Mesodermal cell (in vitro differentiated cells): ENCODE data around the gene LGALS7B.
"Not testable (repeated sequence)": the region's sequence is repeated elsewhere in the genome, so short reads cannot be mapped to it uniquely, and the experiment has no call there.

Experiments used
- H3K27ac ChIP-seq: 2 replicates; pipeline ENCODE4 v1.7.0; 2013; ENCODE audit warnings: mild to moderate bottlenecking, low read depth, low read length, moderate library complexity; ENCODE audit not compliant: severe bottlenecking
- H3K36me3 ChIP-seq: 2 replicates; pipeline ENCODE4 v1.7.1; 2013; ENCODE audit warnings: mild to moderate bottlenecking, low read length, moderate library complexity; ENCODE audit not compliant: control insufficient read depth, insufficient read depth
- H3K4me1 ChIP-seq: one replicate; pipeline ENCODE4 v1.7.1; 2013; ENCODE audit warnings: mild to moderate bottlenecking, low read length; ENCODE audit not compliant: insufficient read depth, control insufficient read depth, poor library complexity, severe bottlenecking
- H3K4me3 ChIP-seq: 2 replicates; pipeline ENCODE4 v1.7.0; 2013; ENCODE audit warnings: low read length, control low read depth, mild to moderate bottlenecking; ENCODE audit not compliant: insufficient read depth, poor library complexity, severe bottlenecking; ENCODE audit errors: extremely low read depth
- H3K9me3 ChIP-seq: 2 replicates; pipeline ENCODE4 v1.7.1; 2013; ENCODE audit warnings: mild to moderate bottlenecking, low read length, moderate library complexity; ENCODE audit not compliant: control insufficient read depth
- WGBS, 2 experiments: methylation state at CpG; one replicate each; pipeline ENCODE4 v1.1.5; 2013; ENCODE audit warnings: missing lambda C conversion rate in 2 of 2; ENCODE audit not compliant: insufficient coverage in 2 of 2; 5-methylcytosine and 5-hydroxymethylcytosine counted together

Gene LGALS7B

DNA sequence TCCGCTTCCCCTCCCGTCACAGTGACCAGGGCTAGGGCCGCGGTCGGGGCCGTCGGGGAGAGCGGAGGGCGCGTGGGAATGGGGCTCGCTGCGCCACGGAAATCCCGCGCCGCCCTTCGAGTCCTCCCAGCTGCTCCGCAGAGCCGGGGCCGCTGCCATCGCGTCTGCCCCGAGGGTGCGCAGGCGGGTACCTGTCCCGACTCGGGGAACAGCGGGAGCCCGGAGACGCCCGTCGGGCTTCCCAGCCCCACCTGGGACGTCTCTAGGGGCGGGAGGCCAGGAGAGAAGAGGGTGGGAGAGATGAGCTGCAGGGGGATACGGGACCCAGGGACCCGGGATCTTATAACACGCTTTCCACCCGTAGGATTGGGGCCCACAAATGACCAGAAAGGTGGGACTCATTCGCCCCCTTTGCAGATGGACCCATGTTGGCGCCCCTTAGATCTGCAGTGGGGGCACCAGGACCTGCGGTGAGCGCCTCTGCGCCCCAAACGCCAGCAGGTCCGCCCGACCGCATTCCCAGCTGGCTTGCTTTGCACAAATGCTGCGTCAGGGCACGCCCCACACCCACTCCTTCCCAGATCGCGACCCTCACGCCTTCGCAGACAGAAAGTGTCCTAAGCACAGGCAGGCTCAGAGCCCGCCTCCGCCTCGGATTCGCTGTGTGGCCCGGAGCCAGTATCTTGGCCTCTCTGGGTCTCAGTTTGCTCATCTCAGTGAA, 18.6 kb upstream of the LGALS7B start:
- WGBS, 2 experiments, result 91 to 100% methylated on average over 1 to 13 of the region's 58 CpGs
- not testable (repeated sequence) for H3K36me3 ChIP-seq, H3K9me3 ChIP-seq

DNA sequence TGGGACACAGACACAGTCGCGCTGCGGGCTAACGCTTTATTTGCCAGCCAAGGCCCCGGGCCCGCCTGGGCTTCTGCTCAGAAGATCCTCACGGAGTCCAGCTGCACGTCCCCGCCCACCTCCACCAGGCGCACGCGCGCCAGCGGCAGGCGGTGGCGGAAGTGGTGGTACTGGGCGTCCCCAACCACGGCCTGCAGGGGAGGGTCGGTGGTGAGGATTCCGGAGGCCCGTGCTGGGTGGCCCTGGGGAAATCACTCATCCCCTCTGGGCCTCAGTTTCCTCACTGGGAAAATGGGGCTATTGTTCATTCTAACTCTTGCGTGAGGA, 18.1 kb upstream of the LGALS7B start:
- not testable (repeated sequence) for H3K4me3 ChIP-seq, H3K27ac ChIP-seq, H3K4me1 ChIP-seq, H3K36me3 ChIP-seq, H3K9me3 ChIP-seq
- no CpG with 5 or more reads among the region's 22 CpGs for WGBS, 2 experiments

More for the DNA sequence above, 18.6 kb upstream of the LGALS7B start:
- not testable (repeated sequence) for H3K4me3 ChIP-seq, H3K4me1 ChIP-seq, H3K27ac ChIP-seq

DNA sequence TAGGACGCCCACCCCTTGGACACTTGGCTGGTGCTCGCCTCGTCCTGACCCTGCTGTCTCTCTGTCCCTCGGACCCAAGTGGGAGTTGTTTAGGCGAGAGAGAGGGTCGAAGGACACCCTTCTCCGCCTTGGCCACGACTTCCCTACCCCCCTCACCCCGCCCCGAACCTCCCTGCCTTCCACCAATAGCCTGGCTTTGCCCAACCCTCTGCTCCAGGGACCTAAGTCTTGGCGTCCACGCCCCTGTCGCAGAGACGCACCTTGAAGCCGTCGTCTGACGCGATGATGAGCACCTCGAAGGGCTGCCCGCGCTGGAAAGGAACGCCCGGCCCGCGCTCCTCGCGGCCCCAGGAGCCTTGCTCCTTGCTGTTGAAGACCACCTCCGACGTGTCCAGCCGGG, 17.4 kb upstream of the LGALS7B start:
- H3K36me3 ChIP-seq, H3K4me1 ChIP-seq, H3K27ac ChIP-seq, H3K4me3 ChIP-seq, H3K9me3 ChIP-seq: not testable (repeated sequence)
- WGBS, 2 experiments, result no CpG with 5 or more reads among the region's 30 CpGs

DNA sequence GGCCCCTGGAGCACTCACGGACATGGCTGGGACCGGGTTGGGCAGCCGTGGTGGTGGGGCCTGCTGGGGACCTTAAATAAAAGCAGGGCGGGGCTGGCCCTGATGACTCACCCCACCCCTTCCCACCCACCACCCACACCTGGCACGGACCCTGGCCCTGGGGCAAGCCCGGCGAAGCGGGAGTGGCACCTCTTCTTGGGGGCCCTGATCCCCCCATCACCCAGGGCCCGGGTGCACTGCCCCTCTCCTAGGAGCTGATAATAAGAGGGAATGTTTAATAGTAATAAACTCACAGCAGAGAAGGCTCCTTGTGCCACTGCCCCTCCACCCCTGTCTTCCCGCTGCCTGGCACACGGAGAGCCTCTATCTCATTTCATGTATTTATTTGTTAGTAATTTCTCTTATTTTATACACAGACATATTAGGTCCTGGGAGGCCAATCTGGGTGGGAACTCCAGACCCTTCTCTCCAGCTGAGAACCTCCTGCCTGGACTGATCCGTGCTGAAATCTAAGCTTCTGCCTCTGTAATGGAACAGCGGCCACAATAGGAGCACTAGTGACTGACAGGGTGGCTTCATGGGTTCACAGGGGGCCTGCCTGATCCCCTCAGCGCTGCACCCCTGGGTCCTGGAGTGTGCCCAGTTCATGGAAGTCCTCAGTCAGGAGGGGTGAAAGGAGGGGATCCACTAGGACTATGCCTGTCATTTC, 15.4 kb upstream of the LGALS7B start, which contains the start of gene LGALS7:
LGALS7 (minus strand) TSS at position 49 of the 709 bp plus-strand sequence; CDS start at position 24, 25 bp downstream.
- H3K9me3 ChIP-seq, result no peaks in the 10 kb centered on the region
- H3K36me3 ChIP-seq, result no peaks in the 10 kb centered on the region
- no peaks in the 10 kb centered on the region for H3K4me1 ChIP-seq
- 75 to 87% methylated on average over 3 to 6 of the region's 14 CpGs for WGBS, 2 experiments
- H3K27ac ChIP-seq, result no peak within 1 kb of the TSS
- H3K4me3 ChIP-seq, result no peak within 1 kb of the TSS

DNA sequence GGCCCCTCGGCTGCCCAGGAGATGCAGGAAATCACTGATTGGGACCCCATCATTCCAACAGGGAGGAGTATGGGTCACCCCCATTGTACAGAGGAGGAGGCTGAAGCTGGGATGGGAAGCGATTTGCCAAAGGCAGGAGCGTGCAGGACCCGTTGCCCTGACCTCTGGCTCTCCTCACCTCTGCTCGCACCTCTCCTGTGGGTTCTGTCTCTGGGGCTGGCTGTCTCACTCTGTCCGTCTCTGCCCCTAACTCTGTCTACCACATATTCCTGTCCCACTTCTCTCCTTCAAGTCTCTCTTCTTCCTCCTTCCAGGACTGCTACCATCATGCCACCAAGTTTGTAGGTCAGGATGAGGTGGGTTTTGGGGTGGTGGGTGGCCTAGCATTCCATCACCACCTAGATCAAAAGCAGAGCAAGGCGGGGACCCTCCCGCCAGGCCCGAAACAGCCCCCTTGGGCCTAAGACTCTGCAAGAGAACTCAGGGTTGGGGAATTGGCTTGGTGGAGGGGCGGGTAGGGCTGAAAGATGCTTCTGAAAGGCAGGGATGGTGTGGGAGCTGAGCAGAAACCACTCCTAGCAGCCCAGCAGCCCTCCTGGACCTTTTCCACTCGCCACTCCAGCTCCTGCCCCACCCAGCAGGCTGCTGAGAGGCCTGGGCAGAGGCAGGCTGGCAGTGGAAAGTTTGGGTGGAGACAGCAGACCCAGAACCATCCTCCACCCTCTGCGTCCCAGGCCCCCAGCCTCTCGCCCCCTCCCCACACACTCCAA, 14.6 kb upstream of the LGALS7B start:
- H3K36me3 ChIP-seq, result no peaks in the 10 kb centered on the region
- WGBS, 2 experiments, result 91 to 93% methylated on average over 7 of the region's 13 CpGs
- no peak overlapping the region for H3K27ac ChIP-seq
- no peaks in the 10 kb centered on the region for H3K9me3 ChIP-seq
- no peaks in the 10 kb centered on the region for H3K4me1 ChIP-seq
- H3K4me3 ChIP-seq, result no peak overlapping the region

DNA sequence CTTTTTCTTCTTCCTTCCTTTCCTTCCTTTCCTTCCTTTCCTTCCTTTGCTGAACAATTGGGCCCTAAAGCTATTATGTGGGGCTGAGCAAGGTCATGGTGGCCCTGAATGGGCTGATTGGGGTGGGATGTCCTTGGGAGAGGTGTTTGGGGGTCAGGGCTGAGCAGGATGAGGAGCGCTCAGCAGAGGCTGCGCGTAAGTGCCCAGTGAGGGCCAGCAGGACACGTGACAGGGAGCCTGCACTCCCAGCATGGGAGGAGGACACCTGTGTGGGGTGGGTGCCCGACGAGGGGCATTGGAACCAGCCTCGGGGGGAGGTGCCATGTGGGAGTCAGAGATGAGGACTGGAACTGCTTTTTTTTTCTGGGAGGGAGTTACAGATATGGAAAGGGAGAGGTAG, 10.3 kb upstream of the LGALS7B start:
- Histone ChIP-seq H3K36me3 (no peaks in the 10 kb centered on the region), H3K4me1 (no peaks in the 10 kb centered on the region), H3K27ac (no peak overlapping the region), H3K9me3 (no peaks in the 10 kb centered on the region), H3K4me3 (no peak overlapping the region)
- 85% methylated on average over 7 of the region's 7 CpGs; no CpG with 5 or more reads in 1 of the 2 experiments for WGBS, 2 experiments

DNA sequence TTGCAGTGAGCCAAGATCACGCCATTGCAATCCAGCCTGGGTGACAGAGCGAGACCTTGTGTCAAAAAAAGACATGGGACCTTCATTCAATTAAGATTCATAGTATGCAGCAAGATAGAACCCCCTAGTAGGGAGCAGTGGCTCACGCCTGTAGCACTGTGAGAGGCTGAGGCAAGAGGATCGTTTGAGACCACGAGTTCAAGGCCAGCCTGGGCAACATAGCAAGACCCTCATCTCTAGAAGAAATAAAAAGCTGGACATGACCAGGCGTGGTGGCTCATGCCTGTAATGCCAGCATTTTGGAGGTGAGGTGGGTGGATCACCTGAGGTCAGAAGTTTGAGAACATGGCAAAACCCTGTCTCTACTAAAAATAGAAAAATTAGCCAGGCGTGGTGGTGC, 8.6 kb upstream of the LGALS7B start:
- 91 to 96% methylated on average over 6 to 7 of the region's 7 CpGs for WGBS, 2 experiments
- Histone ChIP-seq H3K27ac (no peak overlapping the region), H3K4me1 (no peaks in the 10 kb centered on the region), H3K36me3 (no peaks in the 10 kb centered on the region), H3K4me3 (no peak overlapping the region), H3K9me3 (no peaks in the 10 kb centered on the region)

DNA sequence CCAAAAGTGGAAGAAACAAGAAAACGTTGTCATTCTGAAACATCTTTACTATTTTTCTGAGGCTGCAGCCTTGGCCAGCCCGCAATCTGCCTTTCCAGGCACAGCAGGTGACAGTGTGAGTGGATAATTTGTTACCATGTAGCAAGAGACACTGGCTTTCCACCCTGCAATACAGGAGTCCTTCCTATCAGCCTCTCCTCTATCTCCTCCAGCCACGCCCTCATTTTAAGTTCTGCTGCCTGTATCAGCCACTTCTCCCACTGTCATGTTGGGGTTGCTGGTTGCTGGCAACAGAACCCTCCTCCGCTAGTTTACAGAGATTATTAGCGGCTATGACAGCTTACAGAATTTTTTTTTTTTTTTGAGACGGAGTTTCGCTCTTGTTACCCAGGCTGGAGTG, 7.9 kb upstream of the LGALS7B start:
- H3K4me1 ChIP-seq, result no peaks in the 10 kb centered on the region
- no peaks in the 10 kb centered on the region for H3K36me3 ChIP-seq
- H3K9me3 ChIP-seq, result no peaks in the 10 kb centered on the region
- 74 to 92% methylated on average over 6 to 7 of the region's 7 CpGs for WGBS, 2 experiments
- no peak overlapping the region for H3K4me3 ChIP-seq
- no peak overlapping the region for H3K27ac ChIP-seq

- not testable (repeated sequence) for H3K9me3 ChIP-seq, H3K4me3 ChIP-seq, H3K36me3 ChIP-seq, H3K27ac ChIP-seq, H3K4me1 ChIP-seq
- WGBS, 2 experiments, result 83 to 93% methylated on average over 6 of the region's 13 CpGs
These were observed 6.8 kb upstream of the LGALS7B start for GRCh38 chr19:38782212-38782611.

- WGBS, 2 experiments, result 77 to 83% methylated on average over 3 of the region's 3 CpGs
- H3K36me3 ChIP-seq, result no peaks in the 10 kb centered on the region
- H3K27ac ChIP-seq, result no peak overlapping the region
- H3K4me1 ChIP-seq, result no peaks in the 10 kb centered on the region
- H3K9me3 ChIP-seq, result no peaks in the 10 kb centered on the region
- H3K4me3 ChIP-seq, result no peak overlapping the region
These were observed 4.8 kb upstream of the LGALS7B start for GRCh38 chr19:38784224-38784623.
